Measurements from ENCODE around the gene LZTR1. TPM values are rescaled to one million over a fixed set of nuclear protein-coding genes. Genes with fewer than 3 reads are reported as not detected.

The LZTR1 gene
- total and polyA plus RNA-seq, 2 of the 4 experiments (the other 2 are of a cell fraction): 22.8 to 41.3 TPM

DNA sequence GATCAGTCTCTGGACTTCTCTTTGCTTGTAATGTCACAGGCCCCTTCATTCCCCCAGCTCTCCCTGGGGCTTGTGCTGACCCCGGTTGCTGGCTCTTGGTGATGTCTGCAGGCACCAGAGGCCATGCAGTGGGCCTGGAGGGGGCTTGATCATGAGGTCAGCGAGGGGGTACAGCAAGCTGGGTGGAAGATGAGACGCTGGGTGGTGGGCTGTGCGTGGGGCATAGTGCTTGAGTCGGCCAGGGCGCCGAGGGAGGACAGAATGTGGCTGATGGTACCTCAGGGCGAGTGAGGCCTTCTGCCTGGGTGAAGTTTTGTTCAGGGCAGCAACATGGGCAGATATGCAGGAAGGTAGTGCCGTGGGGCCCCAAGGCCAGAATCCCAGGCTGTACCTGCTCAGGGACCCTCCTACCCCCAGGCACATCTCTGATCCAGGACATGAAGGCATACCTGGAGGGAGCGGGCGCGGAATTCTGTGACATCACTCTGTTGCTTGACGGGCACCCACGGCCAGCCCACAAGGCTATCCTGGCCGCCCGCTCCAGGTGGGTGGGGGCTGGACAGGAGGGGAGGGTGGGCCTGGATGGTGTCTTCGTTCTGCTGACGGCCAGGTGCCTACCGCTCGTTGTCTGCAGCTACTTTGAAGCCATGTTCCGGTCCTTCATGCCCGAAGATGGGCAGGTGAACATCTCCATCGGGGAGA, 13.4 kb downstream of the LZTR1 start:
- no peak overlapping the region for H2AK5ac ChIP-seq (ENCODE audit: low read depth, low read length)
- H2BK120ac ChIP-seq (ENCODE audit: low read depth, low read length): no peak overlapping the region
- dilution Hi-C loops (cut with HindIII; ENCODE audit: low sequenced_read_pairs, unreplicated experiment) (no loop called here), in situ Hi-C loops (cut with MboI; ENCODE audit: low sequenced_read_pairs) (no loop called here), intact Hi-C loops (cut with micrococcal nuclease) (no loop called here)
- no peaks in the 10 kb centered on the region for H3K9me3 ChIP-seq (ENCODE audit: control insufficient read depth, insufficient read depth, low read length)
- H2AFZ ChIP-seq (replicated peaks; ENCODE audit: low read length, poor library complexity): no peak overlapping the region
- no peak overlapping the region for H4K91ac ChIP-seq (ENCODE audit: insufficient read depth, low read depth, low read length)
- H3K27ac ChIP-seq (ENCODE audit: insufficient read depth, low read length): no peak overlapping the region
- H4K20me1 ChIP-seq (ENCODE audit: insufficient read depth, low read length): peaks cover 4% of the 10 kb centered on the region; the same call in 1 of the 2 replicates
- no peak overlapping the region for H3K9ac ChIP-seq (ENCODE audit: low read depth, low read length)
- no peak overlapping the region for H2BK5ac ChIP-seq (ENCODE audit: low read depth, low read length, poor library complexity, severe bottlenecking)
- ATAC-seq (ENCODE audit: low read depth) (no peak), DNase-seq (no peak)
- peaks cover 3 to 23% of the 10 kb centered on the region in 2 experiments; a peak in 3 of 4 replicates for H3K79me1 ChIP-seq (ENCODE audit: low read depth in 1 of 2, low read length in 2 of 2)
- H3K56ac ChIP-seq (ENCODE audit: extremely low read depth, insufficient read depth, low read length): no peak overlapping the region
- H3K36me3 ChIP-seq (ENCODE audit: control insufficient read depth, insufficient read depth, low read length): peaks cover 68% of the 10 kb centered on the region
- H3K4ac ChIP-seq (ENCODE audit: low read depth, low read length): no peak overlapping the region
- no peak overlapping the region for H2AK9ac ChIP-seq (replicated peaks; ENCODE audit: low read depth, low read length, poor library complexity)
- H3K14ac ChIP-seq (replicated peaks; ENCODE audit: low read depth, low read length): no peak overlapping the region
- no peaks in the 10 kb centered on the region for H3K9me1 ChIP-seq (ENCODE audit: insufficient read depth, low read length)
- TF ChIP-seq RCOR1 (IDR thresholded peaks at IDR 0.05; ENCODE audit: insufficient replicate concordance, low read length): no peak
- no peak for TF ChIP-seq BHLHE40 (IDR thresholded peaks at IDR 0.05; ENCODE audit: low read depth, low read length)
- no peak for TF ChIP-seq FOS (IDR thresholded peaks at IDR 0.05; ENCODE audit: low read depth, low read length)
- no peak for TF ChIP-seq SMC3 (IDR thresholded peaks at IDR 0.05; ENCODE audit: low read depth, low read length)
- no peak for TF ChIP-seq RAD21 (IDR thresholded peaks at IDR 0.05; ENCODE audit: low read length)
- TF ChIP-seq RFX5 (IDR thresholded peaks at IDR 0.05; ENCODE audit: low read depth, low read length): no peak
- no peak for TF ChIP-seq POLR2A (IDR thresholded peaks at IDR 0.05; ENCODE audit: low read depth, low read length)
- TF ChIP-seq CHD1 (IDR thresholded peaks at IDR 0.05; ENCODE audit: low read depth, low read length): no peak
- TF ChIP-seq CEBPB (IDR thresholded peaks at IDR 0.05; ENCODE audit: low read depth, low read length): no peak
- no peak for TF ChIP-seq MXI1 (IDR thresholded peaks at IDR 0.05; ENCODE audit: borderline replicate concordance, low read depth, low read length)
- TF ChIP-seq, protein P1, sequence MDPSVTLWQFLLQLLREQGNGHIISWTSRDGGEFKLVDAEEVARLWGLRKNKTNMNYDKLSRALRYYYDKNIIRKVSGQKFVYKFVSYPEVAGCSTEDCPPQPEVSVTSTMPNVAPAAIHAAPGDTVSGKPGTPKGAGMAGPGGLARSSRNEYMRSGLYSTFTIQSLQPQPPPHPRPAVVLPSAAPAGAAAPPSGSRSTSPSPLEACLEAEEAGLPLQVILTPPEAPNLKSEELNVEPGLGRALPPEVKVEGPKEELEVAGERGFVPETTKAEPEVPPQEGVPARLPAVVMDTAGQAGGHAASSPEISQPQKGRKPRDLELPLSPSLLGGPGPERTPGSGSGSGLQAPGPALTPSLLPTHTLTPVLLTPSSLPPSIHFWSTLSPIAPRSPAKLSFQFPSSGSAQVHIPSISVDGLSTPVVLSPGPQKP (IDR thresholded peaks at IDR 0.05; ENCODE audit: borderline replicate concordance, low read depth, low read length): no peak
- TF ChIP-seq, protein P2, sequence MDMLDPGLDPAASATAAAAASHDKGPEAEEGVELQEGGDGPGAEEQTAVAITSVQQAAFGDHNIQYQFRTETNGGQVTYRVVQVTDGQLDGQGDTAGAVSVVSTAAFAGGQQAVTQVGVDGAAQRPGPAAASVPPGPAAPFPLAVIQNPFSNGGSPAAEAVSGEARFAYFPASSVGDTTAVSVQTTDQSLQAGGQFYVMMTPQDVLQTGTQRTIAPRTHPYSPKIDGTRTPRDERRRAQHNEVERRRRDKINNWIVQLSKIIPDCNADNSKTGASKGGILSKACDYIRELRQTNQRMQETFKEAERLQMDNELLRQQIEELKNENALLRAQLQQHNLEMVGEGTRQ (IDR thresholded peaks at IDR 0.05; ENCODE audit: low read depth, low read length): no peak
- TF ChIP-seq NFE2L2 (IDR thresholded peaks at IDR 0.05; ENCODE audit: low read depth, low read length): no peak
- no peak for TF ChIP-seq MAZ (IDR thresholded peaks at IDR 0.05; ENCODE audit: borderline replicate concordance, low read depth, low read length)
- TF ChIP-seq, protein P3, sequence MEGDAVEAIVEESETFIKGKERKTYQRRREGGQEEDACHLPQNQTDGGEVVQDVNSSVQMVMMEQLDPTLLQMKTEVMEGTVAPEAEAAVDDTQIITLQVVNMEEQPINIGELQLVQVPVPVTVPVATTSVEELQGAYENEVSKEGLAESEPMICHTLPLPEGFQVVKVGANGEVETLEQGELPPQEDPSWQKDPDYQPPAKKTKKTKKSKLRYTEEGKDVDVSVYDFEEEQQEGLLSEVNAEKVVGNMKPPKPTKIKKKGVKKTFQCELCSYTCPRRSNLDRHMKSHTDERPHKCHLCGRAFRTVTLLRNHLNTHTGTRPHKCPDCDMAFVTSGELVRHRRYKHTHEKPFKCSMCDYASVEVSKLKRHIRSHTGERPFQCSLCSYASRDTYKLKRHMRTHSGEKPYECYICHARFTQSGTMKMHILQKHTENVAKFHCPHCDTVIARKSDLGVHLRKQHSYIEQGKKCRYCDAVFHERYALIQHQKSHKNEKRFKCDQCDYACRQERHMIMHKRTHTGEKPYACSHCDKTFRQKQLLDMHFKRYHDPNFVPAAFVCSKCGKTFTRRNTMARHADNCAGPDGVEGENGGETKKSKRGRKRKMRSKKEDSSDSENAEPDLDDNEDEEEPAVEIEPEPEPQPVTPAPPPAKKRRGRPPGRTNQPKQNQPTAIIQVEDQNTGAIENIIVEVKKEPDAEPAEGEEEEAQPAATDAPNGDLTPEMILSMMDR (conservative IDR thresholded peaks at IDR 0.05; ENCODE audit: low read depth, low read length): no peak
- no peak for TF ChIP-seq MAFK (IDR thresholded peaks at IDR 0.05; ENCODE audit: low read depth, low read length)
- no peak overlapping the region for H3K23ac ChIP-seq (ENCODE audit: low read depth, low read length)
- POLR2A ChIA-PET (ENCODE audit: unreplicated experiment): no interaction called here
- no peak overlapping the region for H3K4me2 ChIP-seq (ENCODE audit: low read depth, low read length)
- no peak overlapping the region for H3K4me3 ChIP-seq (ENCODE audit: insufficient read depth, low read depth, low read length)
- H4K5ac ChIP-seq (ENCODE audit: low read depth, low read length): no peak overlapping the region
- no peak overlapping the region for H3K18ac ChIP-seq (ENCODE audit: low read depth, low read length)
- peaks cover 4% of the 10 kb centered on the region for H3K4me1 ChIP-seq (ENCODE audit: control insufficient read depth, insufficient read depth, low read length)
- no peaks in the 10 kb centered on the region for H3K27me3 ChIP-seq (ENCODE audit: control insufficient read depth, insufficient read depth, low read length)
- no peak overlapping the region for H4K8ac ChIP-seq (ENCODE audit: low read depth in 2 of 2, low read length in 2 of 2)
- H2BK20ac ChIP-seq (ENCODE audit: low read depth, low read length): no peak overlapping the region
- H2BK15ac ChIP-seq (ENCODE audit: low read depth, low read length): no peak overlapping the region
- no TSS peak for BruUV-seq (replicated peaks)
- CTCF ChIA-PET: no interaction called here
- WGBS, 2 experiments (ENCODE audit: extremely low coverage in 2 of 2, insufficient read length in 1 of 2): 80% methylated on average over 1 of the region's 23 CpGs; no CpG with 5 or more reads in 1 of the 2 experiments
